ENCODE data around the gene EPHB2.

DNA sequence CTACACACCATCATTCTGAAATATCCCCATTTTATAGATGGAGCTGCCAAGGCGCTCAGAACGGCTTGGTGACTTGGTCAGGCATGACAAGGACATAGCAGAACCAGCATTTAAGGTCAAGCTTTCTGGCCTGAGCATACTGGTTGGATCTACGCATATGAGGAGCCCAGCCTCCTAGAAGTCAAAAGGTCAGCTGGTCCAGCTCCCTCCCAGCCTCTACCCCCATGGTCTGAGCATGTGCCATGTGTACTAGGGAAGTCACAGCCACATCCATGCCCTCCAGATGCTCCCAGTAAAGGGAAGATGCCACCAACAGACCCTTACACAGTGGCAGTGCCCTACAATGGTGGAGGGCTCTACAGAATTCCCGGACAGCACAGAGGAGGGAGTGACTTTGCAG is 96.7 kb downstream of the EPHB2 start:
- TF ChIP-seq, protein P1, sequence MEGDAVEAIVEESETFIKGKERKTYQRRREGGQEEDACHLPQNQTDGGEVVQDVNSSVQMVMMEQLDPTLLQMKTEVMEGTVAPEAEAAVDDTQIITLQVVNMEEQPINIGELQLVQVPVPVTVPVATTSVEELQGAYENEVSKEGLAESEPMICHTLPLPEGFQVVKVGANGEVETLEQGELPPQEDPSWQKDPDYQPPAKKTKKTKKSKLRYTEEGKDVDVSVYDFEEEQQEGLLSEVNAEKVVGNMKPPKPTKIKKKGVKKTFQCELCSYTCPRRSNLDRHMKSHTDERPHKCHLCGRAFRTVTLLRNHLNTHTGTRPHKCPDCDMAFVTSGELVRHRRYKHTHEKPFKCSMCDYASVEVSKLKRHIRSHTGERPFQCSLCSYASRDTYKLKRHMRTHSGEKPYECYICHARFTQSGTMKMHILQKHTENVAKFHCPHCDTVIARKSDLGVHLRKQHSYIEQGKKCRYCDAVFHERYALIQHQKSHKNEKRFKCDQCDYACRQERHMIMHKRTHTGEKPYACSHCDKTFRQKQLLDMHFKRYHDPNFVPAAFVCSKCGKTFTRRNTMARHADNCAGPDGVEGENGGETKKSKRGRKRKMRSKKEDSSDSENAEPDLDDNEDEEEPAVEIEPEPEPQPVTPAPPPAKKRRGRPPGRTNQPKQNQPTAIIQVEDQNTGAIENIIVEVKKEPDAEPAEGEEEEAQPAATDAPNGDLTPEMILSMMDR (conservative IDR thresholded peaks at IDR 0.05; ENCODE audit: low read length) = no peak
- TF ChIP-seq EZH2phosphoT487 (IDR thresholded peaks at IDR 0.05; ENCODE audit: borderline replicate concordance, low read depth, low read length) = no peak
